Measurements from ENCODE around the gene IL4R.
A peak's percentile ranks its signal among the peaks of the same experiment; 100 is the strongest.

IL4R gene

DNA sequence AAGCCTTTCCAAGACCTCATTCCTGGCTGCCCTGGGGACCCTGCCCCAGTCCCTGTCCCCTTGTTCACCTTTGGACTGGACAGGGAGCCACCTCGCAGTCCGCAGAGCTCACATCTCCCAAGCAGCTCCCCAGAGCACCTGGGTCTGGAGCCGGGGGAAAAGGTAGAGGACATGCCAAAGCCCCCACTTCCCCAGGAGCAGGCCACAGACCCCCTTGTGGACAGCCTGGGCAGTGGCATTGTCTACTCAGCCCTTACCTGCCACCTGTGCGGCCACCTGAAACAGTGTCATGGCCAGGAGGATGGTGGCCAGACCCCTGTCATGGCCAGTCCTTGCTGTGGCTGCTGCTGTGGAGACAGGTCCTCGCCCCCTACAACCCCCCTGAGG lies 49.5 kb downstream of the IL4R start:
- no peak for DNase-seq

GRCh38 chr16:27363797-27364196 lies 50.0 kb downstream of the IL4R start:
- DNase-seq, result no peak

DNA sequence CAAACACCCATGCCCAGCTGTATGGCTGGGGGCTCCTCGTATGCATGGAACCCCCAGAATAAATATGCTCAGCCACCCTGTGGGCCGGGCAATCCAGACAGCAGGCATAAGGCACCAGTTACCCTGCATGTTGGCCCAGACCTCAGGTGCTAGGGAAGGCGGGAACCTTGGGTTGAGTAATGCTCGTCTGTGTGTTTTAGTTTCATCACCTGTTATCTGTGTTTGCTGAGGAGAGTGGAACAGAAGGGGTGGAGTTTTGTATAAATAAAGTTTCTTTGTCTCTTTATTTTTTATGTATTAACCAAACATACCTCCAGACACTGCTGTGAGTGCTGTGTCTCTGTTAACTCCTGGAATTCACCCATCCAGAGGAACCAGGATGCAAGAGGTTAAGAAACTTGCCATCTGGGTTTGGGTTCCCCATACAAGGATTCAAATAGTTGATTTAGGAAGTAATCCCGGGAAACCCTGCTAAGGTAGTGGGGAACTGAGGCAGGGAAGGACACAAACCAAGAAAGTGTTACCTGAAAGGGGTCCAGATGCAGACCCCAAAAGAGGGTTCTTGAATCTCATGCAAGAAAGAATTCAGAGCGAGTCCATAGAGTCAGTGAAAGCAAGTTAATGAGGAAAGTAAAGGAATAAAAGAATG lies 50.8 kb downstream of the IL4R start:
- no peak for DNase-seq

DNA sequence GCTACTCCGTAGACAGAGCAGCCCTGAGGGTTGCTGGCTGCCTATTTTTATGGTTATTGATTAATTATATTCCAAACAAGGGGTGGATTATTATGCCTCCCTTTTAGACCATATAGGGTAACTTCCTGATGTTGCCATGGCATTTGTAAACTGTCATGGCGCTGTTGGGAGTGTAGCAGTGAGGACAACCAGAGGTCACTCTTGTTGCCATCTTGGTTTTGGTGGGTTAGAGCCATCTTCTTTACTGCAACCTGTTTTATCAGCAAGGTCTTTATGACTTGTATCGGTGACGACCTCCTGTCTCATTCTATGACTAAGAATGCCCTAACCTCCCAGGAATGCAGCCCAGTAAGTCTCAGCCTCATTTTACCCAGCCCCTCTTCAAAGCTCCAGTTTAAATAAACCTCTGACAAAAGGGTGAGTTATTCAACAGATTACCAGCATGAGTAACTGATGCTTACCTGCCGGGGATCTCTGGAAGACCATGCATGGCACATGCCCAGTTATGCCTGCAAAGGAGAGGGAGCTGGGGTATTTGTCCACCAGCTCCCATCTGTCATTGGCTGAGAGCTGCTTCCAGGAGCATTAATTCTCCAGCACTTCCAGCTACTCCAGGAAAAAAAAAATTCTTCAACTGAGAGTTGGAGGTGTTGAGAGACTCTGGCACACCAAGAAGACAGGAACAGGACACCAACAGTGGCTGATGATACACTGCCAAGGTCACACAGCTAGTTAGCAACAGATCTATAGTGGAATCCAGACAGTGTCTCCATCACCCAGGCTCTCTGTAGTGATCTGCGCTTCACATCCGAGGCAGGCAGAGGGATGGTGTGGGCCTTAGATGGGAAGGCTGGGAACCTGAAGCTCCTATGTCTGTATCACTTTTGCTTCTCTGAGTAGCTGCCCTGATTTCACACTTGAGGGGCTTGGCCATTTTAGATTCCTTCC lies 51.6 kb downstream of the IL4R start:
- DNase-seq, result no peak

GRCh38 chr16:27366687-27367460 lies 53.1 kb downstream of the IL4R start:
- DNase-seq, result no peak

DNA sequence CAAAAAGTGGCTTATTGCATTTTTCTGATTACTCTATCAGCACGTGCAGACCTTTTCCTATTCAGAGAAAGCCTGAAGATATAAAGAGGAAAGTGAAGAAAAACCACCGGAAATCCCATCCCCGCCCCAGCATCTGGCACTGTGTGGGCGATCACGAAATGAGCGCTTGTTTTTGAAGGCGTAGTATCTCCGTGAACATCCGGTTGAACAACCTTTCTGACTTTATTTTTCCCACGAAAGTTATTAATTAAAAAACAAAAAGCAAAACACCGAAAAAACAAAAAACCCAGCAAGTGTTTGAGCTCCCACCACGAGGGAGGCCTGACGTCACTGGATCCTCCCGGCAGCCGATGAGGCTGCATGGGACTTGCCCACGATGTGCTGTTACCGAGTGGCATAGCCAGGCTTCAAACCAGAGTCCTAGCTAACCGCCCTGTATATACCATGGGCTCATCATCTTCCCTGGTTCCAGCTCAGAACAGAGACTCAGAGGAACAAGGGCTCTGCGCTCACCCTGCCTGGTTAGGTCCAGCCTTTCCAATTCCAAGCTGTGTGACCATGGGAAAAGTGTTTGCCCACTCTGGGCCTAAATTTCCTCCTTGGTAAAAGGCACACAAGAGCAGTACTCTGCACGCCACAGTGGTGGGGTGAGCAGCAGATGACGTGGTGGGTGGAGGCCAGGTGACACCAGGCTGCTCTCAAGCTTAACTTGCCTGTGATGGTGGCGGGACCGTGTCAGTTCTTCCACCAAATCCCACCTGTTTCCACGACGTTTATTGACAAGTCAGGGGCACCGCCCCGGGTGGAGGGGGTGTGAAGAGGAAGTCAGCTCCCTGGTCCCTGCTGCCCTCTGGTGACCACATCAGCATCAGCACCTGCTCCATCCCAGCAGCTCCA lies 53.9 kb downstream of the IL4R start:
- DNase-seq, result peak; percentile 45

GRCh38 chr16:27368358-27368722 lies 54.6 kb downstream of the IL4R start:
- DNase-seq, result no peak

GRCh38 chr16:27369806-27370205 lies 56.0 kb downstream of the IL4R start:
- no peak for DNase-seq

DNA sequence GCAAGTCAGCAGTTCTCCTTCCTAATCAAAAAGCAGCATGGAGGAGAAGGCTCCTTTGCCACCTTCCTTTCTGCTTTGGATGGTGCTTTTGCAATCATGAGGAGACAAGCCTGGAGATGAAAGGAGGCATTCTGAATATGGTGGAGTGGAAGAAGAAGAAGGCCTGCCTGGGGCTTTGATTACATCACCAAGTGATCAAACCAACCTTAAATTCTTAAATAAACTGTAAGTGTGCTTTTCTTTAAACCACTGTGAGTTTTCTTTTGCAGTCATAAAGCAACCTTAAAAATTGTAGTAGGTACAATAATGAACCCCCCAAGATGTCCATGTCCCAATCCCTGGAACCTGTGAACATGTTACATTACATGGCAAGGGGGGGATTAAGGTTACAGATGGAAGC lies 56.5 kb downstream of the IL4R start:
- no peak for DNase-seq

- DNase-seq, result no peak
These were observed 59.5 kb downstream of the IL4R start for GRCh38 chr16:27373312-27373711.

GRCh38 chr16:27374221-27374803 lies 60.5 kb downstream of the IL4R start:
- no peak for DNase-seq

GRCh38 chr16:27374804-27375425 lies 61.1 kb downstream of the IL4R start:
- DNase-seq, result peak; percentile 58

DNA sequence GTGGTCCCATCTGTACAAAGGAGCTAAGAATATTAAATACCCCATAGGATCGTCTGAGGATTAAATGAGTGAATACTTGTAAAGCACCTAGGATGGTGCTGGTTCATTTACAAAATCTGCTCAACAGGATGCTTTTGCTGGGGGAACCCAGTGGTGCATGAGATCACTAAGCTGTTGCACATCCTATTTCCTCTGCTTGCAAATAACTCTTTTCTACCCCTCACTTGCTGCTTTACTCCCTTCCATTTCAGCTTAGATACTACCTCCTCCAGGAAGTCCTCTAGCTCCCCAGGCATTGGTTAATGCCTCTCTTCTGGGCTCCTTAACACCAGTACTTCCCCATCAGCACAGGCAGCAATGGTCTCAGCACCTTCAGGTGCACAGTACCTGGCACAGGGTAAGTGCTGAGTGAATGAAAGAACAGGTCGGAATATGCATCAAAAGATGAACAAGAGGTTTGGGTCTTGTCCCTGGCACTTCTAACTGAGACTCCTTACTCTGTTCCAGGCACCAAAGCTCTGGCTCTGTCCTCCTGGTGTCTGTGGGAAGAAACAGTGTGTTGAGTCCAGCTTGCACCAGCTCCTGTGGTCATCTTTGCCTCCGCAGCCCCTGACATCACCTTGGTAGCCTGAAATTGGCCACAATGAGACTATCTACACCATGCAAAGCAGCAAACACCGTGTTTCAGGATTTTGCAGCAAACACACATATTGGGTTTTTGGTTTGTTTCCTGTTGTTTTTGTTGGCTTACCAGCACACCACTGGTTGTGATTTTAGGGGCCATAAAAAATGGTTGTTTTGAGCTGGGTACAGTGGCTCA lies 64.1 kb downstream of the IL4R start:
- no peak for DNase-seq

- no peak for DNase-seq
These were observed 65.2 kb downstream of the IL4R start for GRCh38 chr16:27378871-27379481.

- DNase-seq, result no peak
These were observed 66.1 kb downstream of the IL4R start for GRCh38 chr16:27379919-27380318.

DNA sequence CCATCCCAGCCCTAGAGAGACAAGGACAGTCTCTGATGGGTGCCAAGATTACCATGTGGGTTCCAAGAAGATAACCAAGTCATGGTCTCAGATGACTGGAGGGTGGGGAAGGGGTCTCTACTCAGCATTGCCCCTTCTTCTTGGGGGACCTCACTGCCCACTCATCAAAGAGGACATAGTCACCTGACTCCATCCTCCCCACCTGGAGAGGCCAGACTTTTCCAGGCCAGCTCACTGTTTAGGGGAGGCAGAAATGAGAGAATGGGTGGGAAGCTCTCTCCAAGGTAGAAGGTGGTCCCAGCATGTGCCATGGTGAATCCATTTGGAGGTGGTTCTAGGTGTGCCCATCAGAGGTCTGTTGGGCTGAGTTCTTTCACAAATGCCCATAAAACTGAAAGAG lies 67.5 kb downstream of the IL4R start:
- DNase-seq, result no peak

- no peak for DNase-seq
These were observed 68.4 kb downstream of the IL4R start for GRCh38 chr16:27381974-27382855.

DNA sequence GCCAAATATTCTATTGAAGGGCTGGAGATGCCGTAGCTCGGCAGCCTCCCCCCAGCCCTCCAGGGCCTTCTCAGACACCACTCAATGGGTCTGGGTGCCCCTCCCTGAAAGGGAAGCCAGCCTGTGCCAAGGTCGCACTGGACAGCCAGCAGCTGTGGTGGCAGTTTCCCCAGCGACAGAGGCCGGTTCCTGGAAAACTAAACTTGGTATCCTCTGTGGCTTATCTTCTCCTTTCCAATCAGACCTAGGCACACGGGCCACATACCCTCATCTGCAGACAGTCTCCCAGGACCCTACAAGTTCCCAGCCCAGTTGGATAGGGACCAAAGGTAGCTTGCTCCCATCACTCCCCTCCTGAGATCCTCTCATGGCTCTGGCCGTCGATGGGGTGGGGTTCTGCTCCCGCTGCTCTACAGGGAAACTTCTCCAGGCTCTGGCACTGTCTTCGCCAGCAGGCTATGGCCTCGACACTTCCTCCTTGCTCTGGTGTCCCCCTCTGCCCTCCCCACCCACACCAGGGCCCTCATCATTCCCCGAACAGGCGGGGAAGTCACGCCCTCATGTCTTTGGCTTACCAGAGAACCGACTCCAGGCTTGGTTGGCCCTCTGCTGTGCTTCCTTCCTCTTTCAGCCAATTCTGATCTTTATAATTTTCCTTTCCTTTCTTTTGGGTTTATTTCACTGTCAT lies 69.9 kb downstream of the IL4R start:
- DNase-seq, result no peak

DNA sequence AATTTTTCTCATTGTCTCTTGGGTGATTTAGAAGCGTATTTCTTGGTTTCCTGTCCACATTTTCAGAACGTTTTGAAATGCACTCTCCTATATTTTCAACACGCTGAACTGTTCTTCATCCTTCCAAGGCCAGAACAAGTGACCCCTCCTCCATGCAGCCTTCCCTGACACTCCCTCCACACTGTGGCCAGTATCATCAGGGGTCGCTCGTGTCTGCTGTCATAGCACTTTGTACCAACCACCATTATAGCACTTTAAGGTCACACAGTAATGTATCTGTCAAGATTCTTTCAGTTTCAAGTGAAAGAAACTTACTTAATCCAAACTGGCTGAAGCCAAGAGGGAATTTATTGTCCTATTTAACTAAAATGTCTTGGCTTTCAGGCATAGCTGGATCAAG lies 70.7 kb downstream of the IL4R start:
- DNase-seq, result no peak

Data from NCI-H1436 (cell line).